Right cardiac atrium (tissue), 5 donors: ENCODE data around the gene UFD1. TPM values are rescaled to one million over a fixed set of nuclear protein-coding genes. Genes with fewer than 3 reads are reported as not detected.

Source experiments
- ATAC-seq, 2 donors: fragments of 200-7000 bp; cut with Tn5 transposase; one replicate each; pipeline versions ENCODE4 v1.8.0 to v1.9.1; 2020; ENCODE audit warnings: moderate library complexity in 2 of 2, mild to moderate bottlenecking in 1 of 2
- DNase-seq, 3 donors: peaks; one replicate each; pipeline ENCODE4 v3.0.0-alpha.2; 2020
- H3K27ac ChIP-seq: one replicate; pipeline ENCODE4 v1.5.1; 2013; ENCODE audit warnings: mild to moderate bottlenecking, low read length, control low read depth, moderate library complexity
- H3K27me3 ChIP-seq: one replicate; pipeline ENCODE4 v1.6.1; 2013; ENCODE audit not compliant: control insufficient read depth, insufficient read depth
- H3K4me1 ChIP-seq: one replicate; pipeline ENCODE4 v1.6.1; 2013; ENCODE audit warnings: low read length; ENCODE audit not compliant: control insufficient read depth, insufficient read depth
- H3K4me3 ChIP-seq: one replicate; pipeline ENCODE4 v1.5.1; 2013; ENCODE audit warnings: low read length, control low read depth
- H3K9me3 ChIP-seq: one replicate; pipeline ENCODE4 v1.6.1; 2013; ENCODE audit warnings: low read length; ENCODE audit not compliant: control insufficient read depth
- WGBS: extraction: QIAGEN DNeasy Blood & Tissue Kit; methylation state at CpG from one replicate; pipeline ENCODE4 v1.1.7; 2013; 5-methylcytosine and 5-hydroxymethylcytosine counted together
- intact Hi-C, 4 donors: fragments of 100-400 bp; cut with DNase I; formaldehyde crosslinking; loops; one replicate each; pipeline versions ENCODE4 v1.11.0 to v1.14.0; 2022 to 2023
- polyA plus RNA-seq: library from polyadenylated mRNA; stranded (reverse); fragments of 200-250 nt; gene quantifications from one replicate; pipeline ENCODE4 v1.2.3, GENCODE V29; 2013
- total RNA-seq, 4 donors: library from RNA; stranded (reverse); fragmentation: NEBNext Ultra II Directional; extraction: Animal tissue kit (Norgen Biotek cat#: 25700); gene quantifications; one replicate each; pipeline ENCODE4 v1.2.1, GENCODE V29; 2021
- donor health status: healthy with polysubstance abuse.
- donor health status: DM: no; HTN: yes; CAD: no.
- donor health status: DM: no; HTN: no; CAD: no.
- donor health status: DM: no; HTN: yes; CAD: no; lungs with severe emphysema.
- donor health status: DM: yes; HTN: yes; CAD: no.

Gene UFD1
- total and polyA plus RNA-seq, 5 donors = 34.7 to 58.1 (median 44.3) TPM

GRCh38 chr22:19432133-19432851 lies 46.7 kb downstream of the UFD1 start, which contains the start of gene MRPL40:
TSS of gene MRPL40 (plus strand) at chr22:19432545. CDS start at chr22:19432555, 10 bp downstream.
- intact Hi-C loops = no loop called here
- DNase-seq = peak; percentile 97 to 98 (median 98)

GRCh38 chr22:19431649-19432132 lies 47.3 kb downstream of the UFD1 start, which contains the start of gene HIRA:
TSS of gene HIRA (minus strand) at chr22:19431733. CDS start at chr22:19431476, 257 bp downstream.
- ATAC-seq (peak; percentile 80 to 81), DNase-seq (peak; percentile 81 to 93 (median 92))
- peak within 1 kb of the TSS; percentile 85 for H3K27ac ChIP-seq
- peaks cover 2% of the 10 kb centered on the region for H3K4me1 ChIP-seq
- H3K27me3 ChIP-seq = no peaks in the 10 kb centered on the region
- peak within 1 kb of the TSS; percentile 93 for H3K4me3 ChIP-seq
- intact Hi-C loops = loop anchor here in 1 of 4 donors (2.0 kb wide), 1 partner anchor 47 kb away; the partner anchor contains the start of genes CDC45 and UFD1
- H3K9me3 ChIP-seq = no peaks in the 10 kb centered on the region
- WGBS = under 1% methylated on average over 66 of the region's 66 CpGs

More at GRCh38 chr22:19432133-19432851, 46.7 kb downstream of the UFD1 start, which contains the start of gene MRPL40:
- ATAC-seq = peak; percentile 99
- peak within 1 kb of the TSS; percentile 85 for H3K27ac ChIP-seq
- under 1% methylated on average over 74 of the region's 74 CpGs for WGBS
- H3K9me3 ChIP-seq = no peaks in the 10 kb centered on the region
- H3K4me1 ChIP-seq = peaks cover 2% of the 10 kb centered on the region
- peak within 1 kb of the TSS; percentile 93 for H3K4me3 ChIP-seq
- no peaks in the 10 kb centered on the region for H3K27me3 ChIP-seq

GRCh38 chr22:19430890-19431541 lies 48.0 kb downstream of the UFD1 start:
- Histone ChIP-seq H3K4me1 (peaks cover 2% of the 10 kb centered on the region), H3K9me3 (no peaks in the 10 kb centered on the region), H3K27me3 (no peaks in the 10 kb centered on the region), H3K4me3 (peak overlapping the region; percentile 93), H3K27ac (peak overlapping the region; percentile 31)
- no peak for ATAC-seq
- DNase-seq = peak; percentile 43 to 71 (median 71)
- intact Hi-C loops = loop anchor here in 1 of 4 donors (2.0 kb wide), 1 partner anchor 48 kb away; the partner anchor contains the start of genes CDC45 and UFD1
- WGBS = under 1% methylated on average over 53 of the region's 53 CpGs

- intact Hi-C loops = loop anchor here in 1 of 4 donors (2.0 kb wide), 1 partner anchor 49 kb away; the partner anchor contains the start of genes CDC45 and UFD1
Observed at GRCh38 chr22:19429950-19430889, 48.8 kb downstream of the UFD1 start.

GRCh38 chr22:19424186-19424500 lies 54.9 kb downstream of the UFD1 start:
- 92% methylated on average over 3 of the region's 3 CpGs for WGBS
- no peak overlapping the region for H3K4me3 ChIP-seq
- intact Hi-C loops = no loop called here
- DNase-seq (no peak), ATAC-seq (no peak)
- no peaks in the 10 kb centered on the region for H3K9me3 ChIP-seq
- H3K27ac ChIP-seq = no peak overlapping the region
- H3K27me3 ChIP-seq = no peaks in the 10 kb centered on the region
- peaks cover 5% of the 10 kb centered on the region for H3K4me1 ChIP-seq

More at GRCh38 chr22:19429950-19430889, 48.8 kb downstream of the UFD1 start:
- DNase-seq = no peak
- Histone ChIP-seq H3K9me3 (no peaks in the 10 kb centered on the region), H3K4me1 (peaks cover 2% of the 10 kb centered on the region), H3K27me3 (no peaks in the 10 kb centered on the region), H3K27ac (no peak overlapping the region), H3K4me3 (peak overlapping the region; percentile 93)
- no peak for ATAC-seq
- WGBS = 15% methylated on average over 12 of the region's 12 CpGs

- peaks cover 5% of the 10 kb centered on the region for H3K4me1 ChIP-seq
- no peaks in the 10 kb centered on the region for H3K27me3 ChIP-seq
- DNase-seq = no peak
- 70% methylated on average over 11 of the region's 11 CpGs for WGBS
- ATAC-seq = peak in 1 of 2 donors; percentile 31
- H3K4me3 ChIP-seq = no peak overlapping the region
- H3K9me3 ChIP-seq = no peaks in the 10 kb centered on the region
- H3K27ac ChIP-seq = no peak overlapping the region
- intact Hi-C loops = no loop called here
Observed at GRCh38 chr22:19422440-19423301, 56.3 kb downstream of the UFD1 start.

GRCh38 chr22:19420321-19420720 lies 58.7 kb downstream of the UFD1 start:
- no peak for DNase-seq
- Histone ChIP-seq H3K27me3 (no peaks in the 10 kb centered on the region), H3K4me1 (peaks cover 5% of the 10 kb centered on the region), H3K9me3 (no peaks in the 10 kb centered on the region), H3K27ac (no peak overlapping the region), H3K4me3 (no peak overlapping the region)
- intact Hi-C loops = no loop called here
- no peak for ATAC-seq
- 93% methylated on average over 6 of the region's 6 CpGs for WGBS

- Histone ChIP-seq H3K27ac (no peak overlapping the region), H3K27me3 (no peaks in the 10 kb centered on the region), H3K4me3 (no peak overlapping the region), H3K9me3 (no peaks in the 10 kb centered on the region), H3K4me1 (peaks cover 5% of the 10 kb centered on the region)
- ATAC-seq (peak in 1 of 2 donors; percentile 22), DNase-seq (no peak)
- intact Hi-C loops = no loop called here
- WGBS = 61% methylated on average over 5 of the region's 5 CpGs
Observed at GRCh38 chr22:19419464-19420178, 59.4 kb downstream of the UFD1 start.

GRCh38 chr22:19419086-19419463 lies 59.9 kb downstream of the UFD1 start:
- ATAC-seq = no peak
- peaks cover 5% of the 10 kb centered on the region for H3K4me1 ChIP-seq
- intact Hi-C loops = no loop called here
- H3K27ac ChIP-seq = no peak overlapping the region
- WGBS = 79% methylated on average over 5 of the region's 5 CpGs
- DNase-seq = no peak
- H3K9me3 ChIP-seq = no peaks in the 10 kb centered on the region
- H3K4me3 ChIP-seq = no peak overlapping the region
- H3K27me3 ChIP-seq = no peaks in the 10 kb centered on the region
